ENCODE results near the gene DMXL1.

Gene DMXL1

DNA sequence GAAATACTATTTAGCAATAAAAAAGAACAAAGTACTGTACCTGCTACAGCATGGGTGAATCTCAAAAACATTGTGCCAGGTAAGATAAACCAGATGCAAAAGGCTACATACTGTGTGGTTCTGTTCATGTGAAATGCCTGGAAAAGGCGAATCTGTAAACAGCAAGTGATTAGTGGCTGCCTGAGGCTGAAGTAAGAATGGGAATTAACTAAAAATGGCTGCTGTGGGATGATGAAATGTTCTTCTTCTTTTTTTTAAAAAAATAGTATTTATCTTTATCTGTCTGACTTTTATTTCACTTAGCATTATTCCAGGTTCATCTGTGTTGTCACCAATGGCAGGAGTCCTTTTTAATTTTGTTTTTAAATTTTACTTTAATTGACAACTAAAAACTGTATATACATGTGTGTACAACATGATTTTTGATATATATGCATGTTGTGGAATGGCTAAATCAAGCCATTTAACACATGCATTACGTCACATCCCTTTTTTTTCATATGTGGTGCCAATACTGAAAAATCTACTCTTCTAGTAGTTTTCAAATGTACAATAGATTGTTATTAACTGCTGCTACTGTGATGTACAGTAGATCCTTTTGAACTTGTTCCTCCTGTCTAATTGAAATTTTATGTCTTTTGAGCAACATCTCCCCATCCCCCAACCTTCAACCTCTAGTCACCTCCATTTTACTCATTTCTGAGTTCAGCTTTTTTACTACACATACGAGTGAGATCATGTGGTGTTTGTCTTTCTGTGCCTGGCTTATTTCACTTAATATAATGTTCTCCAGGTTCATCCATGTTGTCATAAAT lies 222.0 kb downstream of the DMXL1 start:
- Histone ChIP-seq H3K27ac (no peak overlapping the region), H3K4me3 (no peak overlapping the region), H3K36me3 (ENCODE audit: insufficient read depth, low read length) (no peaks in the 10 kb centered on the region), H3K9me3 (ENCODE audit: low read depth, low read length) (no peaks in the 10 kb centered on the region), H3K9ac (ENCODE audit: insufficient read length) (no peak overlapping the region)
- TF ChIP-seq POLR2AphosphoS5 (IDR thresholded peaks at IDR 0.05; ENCODE audit: borderline replicate concordance, low read depth, low read length) (no peak), FOXP2 (optimal IDR thresholded peaks at IDR 0.05; ENCODE audit: control extremely low read depth, extremely low read length, insufficient read depth) (no peak), EZH2 (IDR thresholded peaks at IDR 0.05) (no peak)
- DNase-seq (ENCODE audit: low read depth, low spot score), result no peak

DNA sequence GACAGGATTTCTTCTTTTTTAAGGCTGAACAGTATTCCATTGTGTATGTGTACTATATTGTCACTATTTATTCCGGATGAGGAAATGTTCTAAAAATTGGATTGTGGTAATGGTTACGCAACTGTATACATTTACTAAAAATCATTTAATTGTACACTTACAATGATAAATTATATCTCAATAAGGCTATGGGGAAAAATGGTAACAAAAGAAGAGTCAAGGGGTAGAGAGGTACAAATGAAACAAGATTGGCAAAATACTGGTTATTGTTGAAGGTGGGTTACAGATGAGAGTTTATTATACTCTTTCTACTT lies 222.6 kb downstream of the DMXL1 start:
- no peak for DNase-seq (ENCODE audit: low read depth, low spot score)
- no peak for TF ChIP-seq EZH2 (IDR thresholded peaks at IDR 0.05)
- no peak for TF ChIP-seq FOXP2 (optimal IDR thresholded peaks at IDR 0.05; ENCODE audit: control extremely low read depth, extremely low read length, insufficient read depth)
- TF ChIP-seq POLR2AphosphoS5 (IDR thresholded peaks at IDR 0.05; ENCODE audit: borderline replicate concordance, low read depth, low read length), result no peak
- Histone ChIP-seq H3K27ac (no peak overlapping the region), H3K4me3 (no peak overlapping the region), H3K9ac (ENCODE audit: insufficient read length) (no peak overlapping the region), H3K36me3 (ENCODE audit: insufficient read depth, low read length) (no peaks in the 10 kb centered on the region), H3K9me3 (ENCODE audit: low read depth, low read length) (no peaks in the 10 kb centered on the region)

Measured in SK-N-MC (cell line).